ENCODE measurements around the gene STK31.

DNA sequence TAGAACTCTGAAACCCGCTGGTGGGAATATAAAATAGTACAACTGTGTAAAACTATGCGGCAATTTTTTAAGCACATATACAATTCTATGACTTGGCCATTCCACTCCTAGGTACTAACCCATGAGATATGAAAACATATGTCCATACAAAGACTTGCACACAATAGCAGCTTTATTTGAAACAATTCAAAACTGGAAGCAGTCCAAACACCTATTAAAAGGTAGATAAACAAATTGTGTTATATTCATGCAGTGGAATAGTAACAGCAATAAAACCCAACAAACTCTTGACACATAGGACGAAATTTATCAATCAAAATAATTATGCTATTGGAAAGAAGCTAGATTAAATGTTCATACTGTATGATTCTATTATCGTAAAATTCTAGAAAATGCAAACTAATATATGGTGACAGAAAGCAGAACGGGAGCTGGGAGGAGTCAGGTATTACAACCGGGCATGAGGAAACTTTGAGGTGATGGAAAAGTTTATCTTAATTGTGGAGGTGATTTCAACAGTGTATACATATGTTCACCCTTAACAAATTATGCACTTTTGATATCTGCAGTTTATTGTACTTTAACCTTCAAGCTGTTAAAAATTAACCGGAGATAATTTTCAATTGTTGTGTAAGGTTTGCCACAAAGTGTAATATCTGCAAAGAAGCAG lies 803 bp upstream of the STK31 start:
- TF ChIP-seq CTCF (IDR thresholded peaks at IDR 0.05) (no peak), PHF8 (IDR thresholded peaks at IDR 0.05; ENCODE audit: borderline replicate concordance, low read depth) (no peak), CHD2 (IDR thresholded peaks at IDR 0.05; ENCODE audit: low read length, partially characterized antibody) (no peak), MAFK (IDR thresholded peaks at IDR 0.05; ENCODE audit: partially characterized antibody) (no peak), SMC3 (IDR thresholded peaks at IDR 0.05) (no peak), HDAC2 (IDR thresholded peaks at IDR 0.05) (no peak), POLR2A (IDR thresholded peaks at IDR 0.05; ENCODE audit: low read length) (no peak), JUN (IDR thresholded peaks at IDR 0.05) (no peak), ATOH8 (CRISPR knock-in tag; IDR thresholded peaks at IDR 0.05; ENCODE audit: low read depth) (no peak), BHLHE40 (IDR thresholded peaks at IDR 0.05; ENCODE audit: low read depth, low read length) (no peak), USF2 (IDR thresholded peaks at IDR 0.05) (no peak), SREBF2 (IDR thresholded peaks at IDR 0.05) (no peak), CBX8 (IDR thresholded peaks at IDR 0.05) (no peak)
- TF ChIP-seq, protein P1, sequence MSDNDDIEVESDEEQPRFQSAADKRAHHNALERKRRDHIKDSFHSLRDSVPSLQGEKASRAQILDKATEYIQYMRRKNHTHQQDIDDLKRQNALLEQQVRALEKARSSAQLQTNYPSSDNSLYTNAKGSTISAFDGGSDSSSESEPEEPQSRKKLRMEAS (IDR thresholded peaks at IDR 0.05) = no peak

All from A549 (cell line).